ENCODE measurements around the gene PI4KA.

PI4KA gene

DNA sequence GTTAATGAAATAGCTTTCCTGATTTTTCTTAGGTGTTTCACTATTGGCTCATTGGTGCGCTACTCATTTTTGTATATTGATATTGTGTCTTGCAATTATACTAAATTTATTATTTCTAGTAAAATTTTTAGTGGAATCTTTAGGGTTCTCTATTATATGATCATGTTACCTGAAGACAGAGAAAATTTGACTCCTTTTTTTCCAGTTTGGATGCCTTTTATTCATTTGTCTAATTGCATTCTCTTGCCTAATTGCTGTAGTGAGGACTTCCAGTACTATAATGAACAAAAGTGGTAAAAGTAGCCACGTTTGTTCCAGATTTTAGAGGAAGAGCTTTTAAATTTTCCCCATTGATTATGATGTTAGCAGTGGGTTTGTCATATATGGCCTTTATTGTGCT lies 198.7 kb downstream of the PI4KA start:
- DNase-seq: no peak

DNA sequence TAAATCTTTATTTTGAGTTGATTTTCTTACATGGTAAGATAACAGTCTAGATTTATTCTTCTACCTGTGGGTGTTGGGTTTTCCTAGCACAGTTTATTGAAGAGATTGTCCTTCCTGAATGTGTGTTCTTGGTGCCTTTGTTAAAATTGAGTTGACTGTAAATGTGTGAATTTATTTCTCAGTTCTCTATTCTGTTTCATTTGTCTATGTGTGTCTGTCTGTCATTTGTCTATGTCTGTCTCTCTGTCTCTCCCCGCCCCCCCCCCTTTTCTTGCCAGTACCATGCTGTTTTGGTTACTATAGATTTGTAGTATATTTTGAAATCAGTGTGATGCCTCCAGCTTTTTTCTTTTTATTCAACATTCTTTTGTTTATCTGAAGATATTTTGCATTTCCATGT lies 199.4 kb downstream of the PI4KA start:
- DNase-seq: no peak

DNA sequence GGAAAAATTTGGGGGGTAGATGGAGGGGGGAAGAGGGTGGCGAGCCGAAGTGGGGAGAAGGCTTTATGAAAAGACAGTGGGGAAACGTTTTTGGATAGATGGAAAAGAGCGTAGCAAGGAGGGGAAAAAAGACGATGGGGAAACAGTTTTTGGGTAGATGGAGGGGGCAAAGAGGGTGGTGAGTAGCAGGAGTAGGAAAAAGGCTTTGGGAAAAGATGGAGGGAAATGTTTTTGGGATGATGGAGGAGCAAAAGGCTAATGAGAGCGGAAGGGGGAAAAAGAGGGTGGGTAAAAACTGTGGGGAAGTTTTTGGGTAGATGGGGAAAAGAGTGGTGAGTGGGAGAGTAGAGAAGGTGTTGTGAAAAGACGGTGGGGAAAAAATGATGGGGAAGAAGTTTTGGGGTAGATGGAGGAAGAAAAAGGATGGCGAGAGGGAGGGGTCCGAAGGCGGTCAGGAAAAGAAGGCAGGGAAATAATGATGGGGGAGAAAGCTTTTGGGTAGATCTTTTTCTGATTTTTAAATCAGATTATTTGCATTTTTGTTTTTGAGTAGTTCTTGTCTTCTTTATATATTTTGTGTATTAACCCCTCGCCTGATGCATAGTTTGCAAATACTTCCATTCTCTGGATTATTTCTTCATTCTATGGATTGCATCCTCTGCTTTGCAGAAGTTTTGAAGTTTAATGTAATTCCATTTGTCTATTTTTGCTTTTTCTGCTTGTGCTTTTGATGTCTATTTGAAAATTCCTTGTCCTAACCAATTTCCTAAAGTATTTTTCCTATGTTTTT lies 200.0 kb downstream of the PI4KA start:
- no peak for DNase-seq

DNA sequence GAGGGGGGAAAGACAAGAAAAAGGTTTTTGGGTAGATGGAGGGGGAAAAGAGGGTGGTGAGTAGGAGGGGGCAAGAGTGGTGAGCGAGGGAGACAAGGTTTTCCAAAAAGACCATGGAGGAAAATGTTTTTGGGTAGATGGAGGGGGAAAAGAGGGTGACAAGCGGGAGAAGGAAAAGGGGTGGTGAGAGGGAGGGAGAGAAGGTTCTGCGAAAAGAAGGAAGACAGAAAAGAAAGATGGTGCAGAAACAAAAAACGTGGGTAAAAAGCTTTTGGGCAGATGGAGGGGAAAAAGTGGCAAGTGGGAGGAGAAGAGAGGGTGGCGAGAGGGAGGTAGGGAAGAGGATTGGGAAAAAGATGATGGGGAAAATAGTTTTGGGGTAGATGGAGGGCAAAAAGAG lies 200.6 kb downstream of the PI4KA start:
- no peak for DNase-seq
